ENCODE measurements around the gene MAST4. TPM values are rescaled to one million over a fixed set of nuclear protein-coding genes. Genes with fewer than 3 reads are reported as not detected.

MAST4 gene
- total and polyA plus RNA-seq, 2 of the 8 experiments (the other 6 are each of a cell fraction or from before 2014, with no cell fraction given), result 1.5 to 2.6 TPM

DNA sequence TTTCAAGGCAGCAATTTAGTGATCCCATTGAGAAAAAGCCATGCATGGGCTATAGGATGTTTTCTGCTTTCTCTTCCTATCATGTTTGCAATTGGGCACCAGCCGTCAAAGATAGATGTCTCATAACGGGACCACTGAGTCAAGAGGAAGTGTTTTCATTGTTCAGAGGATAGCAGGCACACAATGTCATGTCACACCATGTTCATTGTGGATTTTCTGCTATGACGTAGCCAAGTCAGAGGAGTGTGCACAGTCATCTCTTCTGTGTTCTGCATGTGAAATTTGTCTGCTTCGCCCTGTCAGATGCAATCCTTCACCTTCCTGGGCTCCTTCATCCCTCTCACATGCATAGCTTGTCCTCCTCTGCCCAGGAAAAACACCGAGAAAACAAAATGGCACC is 494.4 kb downstream of the MAST4 start (continued):
- TF ChIP-seq, protein P1, sequence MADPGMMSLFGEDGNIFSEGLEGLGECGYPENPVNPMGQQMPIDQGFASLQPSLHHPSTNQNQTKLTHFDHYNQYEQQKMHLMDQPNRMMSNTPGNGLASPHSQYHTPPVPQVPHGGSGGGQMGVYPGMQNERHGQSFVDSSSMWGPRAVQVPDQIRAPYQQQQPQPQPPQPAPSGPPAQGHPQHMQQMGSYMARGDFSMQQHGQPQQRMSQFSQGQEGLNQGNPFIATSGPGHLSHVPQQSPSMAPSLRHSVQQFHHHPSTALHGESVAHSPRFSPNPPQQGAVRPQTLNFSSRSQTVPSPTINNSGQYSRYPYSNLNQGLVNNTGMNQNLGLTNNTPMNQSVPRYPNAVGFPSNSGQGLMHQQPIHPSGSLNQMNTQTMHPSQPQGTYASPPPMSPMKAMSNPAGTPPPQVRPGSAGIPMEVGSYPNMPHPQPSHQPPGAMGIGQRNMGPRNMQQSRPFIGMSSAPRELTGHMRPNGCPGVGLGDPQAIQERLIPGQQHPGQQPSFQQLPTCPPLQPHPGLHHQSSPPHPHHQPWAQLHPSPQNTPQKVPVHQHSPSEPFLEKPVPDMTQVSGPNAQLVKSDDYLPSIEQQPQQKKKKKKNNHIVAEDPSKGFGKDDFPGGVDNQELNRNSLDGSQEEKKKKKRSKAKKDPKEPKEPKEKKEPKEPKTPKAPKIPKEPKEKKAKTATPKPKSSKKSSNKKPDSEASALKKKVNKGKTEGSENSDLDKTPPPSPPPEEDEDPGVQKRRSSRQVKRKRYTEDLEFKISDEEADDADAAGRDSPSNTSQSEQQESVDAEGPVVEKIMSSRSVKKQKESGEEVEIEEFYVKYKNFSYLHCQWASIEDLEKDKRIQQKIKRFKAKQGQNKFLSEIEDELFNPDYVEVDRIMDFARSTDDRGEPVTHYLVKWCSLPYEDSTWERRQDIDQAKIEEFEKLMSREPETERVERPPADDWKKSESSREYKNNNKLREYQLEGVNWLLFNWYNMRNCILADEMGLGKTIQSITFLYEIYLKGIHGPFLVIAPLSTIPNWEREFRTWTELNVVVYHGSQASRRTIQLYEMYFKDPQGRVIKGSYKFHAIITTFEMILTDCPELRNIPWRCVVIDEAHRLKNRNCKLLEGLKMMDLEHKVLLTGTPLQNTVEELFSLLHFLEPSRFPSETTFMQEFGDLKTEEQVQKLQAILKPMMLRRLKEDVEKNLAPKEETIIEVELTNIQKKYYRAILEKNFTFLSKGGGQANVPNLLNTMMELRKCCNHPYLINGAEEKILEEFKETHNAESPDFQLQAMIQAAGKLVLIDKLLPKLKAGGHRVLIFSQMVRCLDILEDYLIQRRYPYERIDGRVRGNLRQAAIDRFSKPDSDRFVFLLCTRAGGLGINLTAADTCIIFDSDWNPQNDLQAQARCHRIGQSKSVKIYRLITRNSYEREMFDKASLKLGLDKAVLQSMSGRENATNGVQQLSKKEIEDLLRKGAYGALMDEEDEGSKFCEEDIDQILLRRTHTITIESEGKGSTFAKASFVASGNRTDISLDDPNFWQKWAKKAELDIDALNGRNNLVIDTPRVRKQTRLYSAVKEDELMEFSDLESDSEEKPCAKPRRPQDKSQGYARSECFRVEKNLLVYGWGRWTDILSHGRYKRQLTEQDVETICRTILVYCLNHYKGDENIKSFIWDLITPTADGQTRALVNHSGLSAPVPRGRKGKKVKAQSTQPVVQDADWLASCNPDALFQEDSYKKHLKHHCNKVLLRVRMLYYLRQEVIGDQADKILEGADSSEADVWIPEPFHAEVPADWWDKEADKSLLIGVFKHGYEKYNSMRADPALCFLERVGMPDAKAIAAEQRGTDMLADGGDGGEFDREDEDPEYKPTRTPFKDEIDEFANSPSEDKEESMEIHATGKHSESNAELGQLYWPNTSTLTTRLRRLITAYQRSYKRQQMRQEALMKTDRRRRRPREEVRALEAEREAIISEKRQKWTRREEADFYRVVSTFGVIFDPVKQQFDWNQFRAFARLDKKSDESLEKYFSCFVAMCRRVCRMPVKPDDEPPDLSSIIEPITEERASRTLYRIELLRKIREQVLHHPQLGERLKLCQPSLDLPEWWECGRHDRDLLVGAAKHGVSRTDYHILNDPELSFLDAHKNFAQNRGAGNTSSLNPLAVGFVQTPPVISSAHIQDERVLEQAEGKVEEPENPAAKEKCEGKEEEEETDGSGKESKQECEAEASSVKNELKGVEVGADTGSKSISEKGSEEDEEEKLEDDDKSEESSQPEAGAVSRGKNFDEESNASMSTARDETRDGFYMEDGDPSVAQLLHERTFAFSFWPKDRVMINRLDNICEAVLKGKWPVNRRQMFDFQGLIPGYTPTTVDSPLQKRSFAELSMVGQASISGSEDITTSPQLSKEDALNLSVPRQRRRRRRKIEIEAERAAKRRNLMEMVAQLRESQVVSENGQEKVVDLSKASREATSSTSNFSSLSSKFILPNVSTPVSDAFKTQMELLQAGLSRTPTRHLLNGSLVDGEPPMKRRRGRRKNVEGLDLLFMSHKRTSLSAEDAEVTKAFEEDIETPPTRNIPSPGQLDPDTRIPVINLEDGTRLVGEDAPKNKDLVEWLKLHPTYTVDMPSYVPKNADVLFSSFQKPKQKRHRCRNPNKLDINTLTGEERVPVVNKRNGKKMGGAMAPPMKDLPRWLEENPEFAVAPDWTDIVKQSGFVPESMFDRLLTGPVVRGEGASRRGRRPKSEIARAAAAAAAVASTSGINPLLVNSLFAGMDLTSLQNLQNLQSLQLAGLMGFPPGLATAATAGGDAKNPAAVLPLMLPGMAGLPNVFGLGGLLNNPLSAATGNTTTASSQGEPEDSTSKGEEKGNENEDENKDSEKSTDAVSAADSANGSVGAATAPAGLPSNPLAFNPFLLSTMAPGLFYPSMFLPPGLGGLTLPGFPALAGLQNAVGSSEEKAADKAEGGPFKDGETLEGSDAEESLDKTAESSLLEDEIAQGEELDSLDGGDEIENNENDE (IDR thresholded peaks at IDR 0.05; ENCODE audit: insufficient replicate concordance, low read length), result no peak
- TF ChIP-seq GTF2F1 (IDR thresholded peaks at IDR 0.05; ENCODE audit: borderline replicate concordance, low read depth, low read length) (no peak), RBBP5 (IDR thresholded peaks at IDR 0.05; ENCODE audit: borderline replicate concordance, low read depth, low read length) (no peak), RFX5 (IDR thresholded peaks at IDR 0.05; ENCODE audit: borderline replicate concordance, low read depth, low read length) (no peak), POU5F1 (IDR thresholded peaks at IDR 0.05; ENCODE audit: low read depth, low read length) (no peak), CHD1 (IDR thresholded peaks at IDR 0.05; ENCODE audit: low read depth, low read length) (no peak), EP300 (IDR thresholded peaks at IDR 0.05; ENCODE audit: borderline replicate concordance in 1 of 2, low read depth in 2 of 2, low read length in 2 of 2) (no peak), SUZ12 (IDR thresholded peaks at IDR 0.05; ENCODE audit: low read length) (no peak), CREB1 (IDR thresholded peaks at IDR 0.05) (no peak), TBP (IDR thresholded peaks at IDR 0.05; ENCODE audit: low read depth, low read length) (no peak), CBX8 (IDR thresholded peaks at IDR 0.05; ENCODE audit: borderline replicate concordance, low read depth, low read length) (no peak), SP1 (IDR thresholded peaks at IDR 0.05; ENCODE audit: low read depth, low read length) (no peak)
- TF ChIP-seq, protein P2, sequence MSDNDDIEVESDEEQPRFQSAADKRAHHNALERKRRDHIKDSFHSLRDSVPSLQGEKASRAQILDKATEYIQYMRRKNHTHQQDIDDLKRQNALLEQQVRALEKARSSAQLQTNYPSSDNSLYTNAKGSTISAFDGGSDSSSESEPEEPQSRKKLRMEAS (IDR thresholded peaks at IDR 0.05), result no peak

Measured in H1 (cell line).